ENCODE data around the gene RNF144B. TPM values are rescaled to one million over a fixed set of nuclear protein-coding genes. Genes with fewer than 3 reads are reported as not detected.

Gene RNF144B
- total and polyA plus RNA-seq, 2 of the 13 experiments (the other 11 are each of a cell fraction or from before 2014, with no cell fraction given): 1.8 to 4.3 TPM

DNA sequence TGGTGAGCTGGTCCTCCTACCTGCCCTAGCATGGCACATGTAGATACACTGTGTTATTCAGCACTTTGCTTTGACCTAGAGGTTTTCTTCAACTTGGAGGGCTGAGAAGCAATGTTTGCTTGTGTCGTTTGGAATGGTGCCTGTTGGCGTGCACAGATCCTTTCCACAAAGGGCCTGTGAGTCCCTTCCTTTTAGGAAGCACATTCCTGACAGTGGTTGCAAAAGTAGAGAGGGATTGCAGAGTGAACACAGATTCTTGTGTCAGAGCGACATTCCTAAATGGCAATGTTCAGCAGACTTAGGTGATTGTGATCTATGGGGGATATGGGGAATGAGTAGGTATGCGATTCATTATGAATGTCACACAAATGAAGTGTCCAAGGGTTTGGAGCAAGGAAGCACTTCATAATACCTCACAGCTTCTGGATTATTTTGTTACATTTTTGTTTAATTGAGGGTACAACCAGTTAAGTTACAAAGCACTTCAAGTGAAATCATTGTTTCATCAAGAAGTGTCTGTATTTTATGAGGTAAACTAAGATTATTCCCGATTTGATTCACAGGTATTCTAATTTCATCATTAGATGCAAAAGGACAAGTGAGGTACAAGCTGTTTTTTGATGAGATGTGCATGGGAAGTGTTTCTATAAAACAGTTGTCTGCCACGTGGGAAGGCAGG is 713 bp upstream of the RNF144B start (continued):
- TF ChIP-seq SALL1 (CRISPR knock-in tag; IDR thresholded peaks at IDR 0.05) (0 out of 2 replicates have a peak, but pooled peaks have one; percentile 13), SMC3 (IDR thresholded peaks at IDR 0.05; ENCODE audit: low read length) (0 out of 2 replicates have a peak, but pooled peaks have one; percentile 9), ZNF136 (CRISPR knock-in tag; IDR thresholded peaks at IDR 0.05; ENCODE audit: low read depth) (0 out of 2 replicates have a peak, but pooled peaks have one; percentile 9), PAX8 (CRISPR knock-in tag; IDR thresholded peaks at IDR 0.05; ENCODE audit: borderline replicate concordance) (0 out of 2 replicates have a peak, but pooled peaks have one; percentile 45), FOXA1 (IDR thresholded peaks at IDR 0.05) (no peak), FOXA1 (CRISPR knock-in tag; IDR thresholded peaks at IDR 0.05) (peak; percentile 44; the same call in 1 of the 2 replicates), KDM2A (CRISPR knock-in tag; IDR thresholded peaks at IDR 0.05; ENCODE audit: borderline replicate concordance, low read depth) (no peak), ZNF383 (CRISPR knock-in tag; IDR thresholded peaks at IDR 0.05; ENCODE audit: borderline replicate concordance) (0 out of 2 replicates have a peak, but pooled peaks have one; percentile 11), ETV5 (CRISPR knock-in tag; IDR thresholded peaks at IDR 0.05; ENCODE audit: borderline replicate concordance) (0 out of 2 replicates have a peak, but pooled peaks have one; percentile 28), ZNF577 (CRISPR knock-in tag; IDR thresholded peaks at IDR 0.05; ENCODE audit: borderline replicate concordance, low read depth) (no peak), ZNF879 (CRISPR knock-in tag; IDR thresholded peaks at IDR 0.05) (0 out of 2 replicates have a peak, but pooled peaks have one; percentile 44), POLR2AphosphoS5 (IDR thresholded peaks at IDR 0.05; ENCODE audit: low read depth, low read length) (no peak), SSRP1 (CRISPR knock-in tag; IDR thresholded peaks at IDR 0.05) (0 out of 2 replicates have a peak, but pooled peaks have one; percentile 85), ZNF124 (CRISPR knock-in tag; IDR thresholded peaks at IDR 0.05) (0 out of 2 replicates have a peak, but pooled peaks have one; percentile 19)
- TF ChIP-seq, protein P1, sequence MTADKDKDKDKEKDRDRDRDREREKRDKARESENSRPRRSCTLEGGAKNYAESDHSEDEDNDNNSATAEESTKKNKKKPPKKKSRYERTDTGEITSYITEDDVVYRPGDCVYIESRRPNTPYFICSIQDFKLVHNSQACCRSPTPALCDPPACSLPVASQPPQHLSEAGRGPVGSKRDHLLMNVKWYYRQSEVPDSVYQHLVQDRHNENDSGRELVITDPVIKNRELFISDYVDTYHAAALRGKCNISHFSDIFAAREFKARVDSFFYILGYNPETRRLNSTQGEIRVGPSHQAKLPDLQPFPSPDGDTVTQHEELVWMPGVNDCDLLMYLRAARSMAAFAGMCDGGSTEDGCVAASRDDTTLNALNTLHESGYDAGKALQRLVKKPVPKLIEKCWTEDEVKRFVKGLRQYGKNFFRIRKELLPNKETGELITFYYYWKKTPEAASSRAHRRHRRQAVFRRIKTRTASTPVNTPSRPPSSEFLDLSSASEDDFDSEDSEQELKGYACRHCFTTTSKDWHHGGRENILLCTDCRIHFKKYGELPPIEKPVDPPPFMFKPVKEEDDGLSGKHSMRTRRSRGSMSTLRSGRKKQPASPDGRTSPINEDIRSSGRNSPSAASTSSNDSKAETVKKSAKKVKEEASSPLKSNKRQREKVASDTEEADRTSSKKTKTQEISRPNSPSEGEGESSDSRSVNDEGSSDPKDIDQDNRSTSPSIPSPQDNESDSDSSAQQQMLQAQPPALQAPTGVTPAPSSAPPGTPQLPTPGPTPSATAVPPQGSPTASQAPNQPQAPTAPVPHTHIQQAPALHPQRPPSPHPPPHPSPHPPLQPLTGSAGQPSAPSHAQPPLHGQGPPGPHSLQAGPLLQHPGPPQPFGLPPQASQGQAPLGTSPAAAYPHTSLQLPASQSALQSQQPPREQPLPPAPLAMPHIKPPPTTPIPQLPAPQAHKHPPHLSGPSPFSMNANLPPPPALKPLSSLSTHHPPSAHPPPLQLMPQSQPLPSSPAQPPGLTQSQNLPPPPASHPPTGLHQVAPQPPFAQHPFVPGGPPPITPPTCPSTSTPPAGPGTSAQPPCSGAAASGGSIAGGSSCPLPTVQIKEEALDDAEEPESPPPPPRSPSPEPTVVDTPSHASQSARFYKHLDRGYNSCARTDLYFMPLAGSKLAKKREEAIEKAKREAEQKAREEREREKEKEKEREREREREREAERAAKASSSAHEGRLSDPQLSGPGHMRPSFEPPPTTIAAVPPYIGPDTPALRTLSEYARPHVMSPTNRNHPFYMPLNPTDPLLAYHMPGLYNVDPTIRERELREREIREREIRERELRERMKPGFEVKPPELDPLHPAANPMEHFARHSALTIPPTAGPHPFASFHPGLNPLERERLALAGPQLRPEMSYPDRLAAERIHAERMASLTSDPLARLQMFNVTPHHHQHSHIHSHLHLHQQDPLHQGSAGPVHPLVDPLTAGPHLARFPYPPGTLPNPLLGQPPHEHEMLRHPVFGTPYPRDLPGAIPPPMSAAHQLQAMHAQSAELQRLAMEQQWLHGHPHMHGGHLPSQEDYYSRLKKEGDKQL (CRISPR knock-in tag; IDR thresholded peaks at IDR 0.05; ENCODE audit: low read depth): no peak
- TF ChIP-seq, protein P2, sequence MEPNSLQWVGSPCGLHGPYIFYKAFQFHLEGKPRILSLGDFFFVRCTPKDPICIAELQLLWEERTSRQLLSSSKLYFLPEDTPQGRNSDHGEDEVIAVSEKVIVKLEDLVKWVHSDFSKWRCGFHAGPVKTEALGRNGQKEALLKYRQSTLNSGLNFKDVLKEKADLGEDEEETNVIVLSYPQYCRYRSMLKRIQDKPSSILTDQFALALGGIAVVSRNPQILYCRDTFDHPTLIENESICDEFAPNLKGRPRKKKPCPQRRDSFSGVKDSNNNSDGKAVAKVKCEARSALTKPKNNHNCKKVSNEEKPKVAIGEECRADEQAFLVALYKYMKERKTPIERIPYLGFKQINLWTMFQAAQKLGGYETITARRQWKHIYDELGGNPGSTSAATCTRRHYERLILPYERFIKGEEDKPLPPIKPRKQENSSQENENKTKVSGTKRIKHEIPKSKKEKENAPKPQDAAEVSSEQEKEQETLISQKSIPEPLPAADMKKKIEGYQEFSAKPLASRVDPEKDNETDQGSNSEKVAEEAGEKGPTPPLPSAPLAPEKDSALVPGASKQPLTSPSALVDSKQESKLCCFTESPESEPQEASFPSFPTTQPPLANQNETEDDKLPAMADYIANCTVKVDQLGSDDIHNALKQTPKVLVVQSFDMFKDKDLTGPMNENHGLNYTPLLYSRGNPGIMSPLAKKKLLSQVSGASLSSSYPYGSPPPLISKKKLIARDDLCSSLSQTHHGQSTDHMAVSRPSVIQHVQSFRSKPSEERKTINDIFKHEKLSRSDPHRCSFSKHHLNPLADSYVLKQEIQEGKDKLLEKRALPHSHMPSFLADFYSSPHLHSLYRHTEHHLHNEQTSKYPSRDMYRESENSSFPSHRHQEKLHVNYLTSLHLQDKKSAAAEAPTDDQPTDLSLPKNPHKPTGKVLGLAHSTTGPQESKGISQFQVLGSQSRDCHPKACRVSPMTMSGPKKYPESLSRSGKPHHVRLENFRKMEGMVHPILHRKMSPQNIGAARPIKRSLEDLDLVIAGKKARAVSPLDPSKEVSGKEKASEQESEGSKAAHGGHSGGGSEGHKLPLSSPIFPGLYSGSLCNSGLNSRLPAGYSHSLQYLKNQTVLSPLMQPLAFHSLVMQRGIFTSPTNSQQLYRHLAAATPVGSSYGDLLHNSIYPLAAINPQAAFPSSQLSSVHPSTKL (CRISPR knock-in tag; IDR thresholded peaks at IDR 0.05): peak; percentile 19; the same call in 1 of the 2 replicates
- TF ChIP-seq, protein P3, sequence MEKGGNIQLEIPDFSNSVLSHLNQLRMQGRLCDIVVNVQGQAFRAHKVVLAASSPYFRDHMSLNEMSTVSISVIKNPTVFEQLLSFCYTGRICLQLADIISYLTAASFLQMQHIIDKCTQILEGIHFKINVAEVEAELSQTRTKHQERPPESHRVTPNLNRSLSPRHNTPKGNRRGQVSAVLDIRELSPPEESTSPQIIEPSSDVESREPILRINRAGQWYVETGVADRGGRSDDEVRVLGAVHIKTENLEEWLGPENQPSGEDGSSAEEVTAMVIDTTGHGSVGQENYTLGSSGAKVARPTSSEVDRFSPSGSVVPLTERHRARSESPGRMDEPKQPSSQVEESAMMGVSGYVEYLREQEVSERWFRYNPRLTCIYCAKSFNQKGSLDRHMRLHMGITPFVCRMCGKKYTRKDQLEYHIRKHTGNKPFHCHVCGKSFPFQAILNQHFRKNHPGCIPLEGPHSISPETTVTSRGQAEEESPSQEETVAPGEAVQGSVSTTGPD (CRISPR knock-in tag; IDR thresholded peaks at IDR 0.05): no peak
